ENCODE data around the gene ANKFY1. TPM values are rescaled to one million over a fixed set of nuclear protein-coding genes. Genes with fewer than 3 reads are reported as not detected.

Gene ANKFY1
- total RNA-seq, 4 donors from 2014 or later: 25.6 to 70.6 (median 44.9) TPM

DNA sequence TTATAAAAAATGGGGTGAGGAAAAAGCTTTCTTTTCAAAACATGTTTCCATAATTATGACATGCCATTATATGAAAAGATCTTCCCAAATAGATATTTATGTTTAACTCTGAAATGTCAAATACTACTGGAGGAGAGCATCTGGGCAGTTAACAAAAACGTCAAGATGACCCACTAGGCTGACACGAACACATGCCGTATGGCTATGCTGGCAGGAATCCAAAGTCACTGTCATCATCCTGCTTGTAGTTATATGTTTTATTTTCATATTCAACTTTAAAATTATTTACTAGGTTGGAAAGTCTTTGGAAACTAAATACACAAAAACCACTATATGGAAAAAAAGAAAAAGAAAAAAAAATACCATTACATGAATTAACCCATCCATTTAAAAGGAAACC lies 27.3 kb downstream of the ANKFY1 start:
- no peak overlapping the region for H3K27ac ChIP-seq

GRCh38 chr17:4235372-4236279 lies 28.2 kb downstream of the ANKFY1 start:
- 82% methylated on average over 8 of the region's 8 CpGs for WGBS
- H3K27ac ChIP-seq: no peak overlapping the region
- peaks cover 15% of the 10 kb centered on the region for H3K4me1 ChIP-seq
- TF ChIP-seq CTCF (IDR thresholded peaks at IDR 0.05) (no peak), POLR2A (IDR thresholded peaks at IDR 0.05) (no peak), EP300 (IDR thresholded peaks at IDR 0.05) (no peak), POLR2AphosphoS5 (IDR thresholded peaks at IDR 0.05) (no peak)
- H3K36me3 ChIP-seq: peaks cover 43% of the 10 kb centered on the region
- no peak for DNase-seq (ENCODE audit: low spot score in 2 of 2)
- H3K4me3 ChIP-seq: no peak overlapping the region
- H3K9me3 ChIP-seq: no peaks in the 10 kb centered on the region
- H3K27me3 ChIP-seq: no peaks in the 10 kb centered on the region

More for the DNA sequence above, 27.3 kb downstream of the ANKFY1 start:
- no peak for DNase-seq (ENCODE audit: low spot score in 2 of 2)
- 41% methylated on average over 3 of the region's 3 CpGs for WGBS
- Histone ChIP-seq H3K4me1 (peaks cover 7% of the 10 kb centered on the region), H3K27me3 (no peaks in the 10 kb centered on the region), H3K4me3 (no peak overlapping the region), H3K36me3 (peaks cover 49% of the 10 kb centered on the region), H3K9me3 (no peaks in the 10 kb centered on the region)
- no peak for TF ChIP-seq POLR2A (IDR thresholded peaks at IDR 0.05)
- TF ChIP-seq POLR2AphosphoS5 (IDR thresholded peaks at IDR 0.05): no peak

DNA sequence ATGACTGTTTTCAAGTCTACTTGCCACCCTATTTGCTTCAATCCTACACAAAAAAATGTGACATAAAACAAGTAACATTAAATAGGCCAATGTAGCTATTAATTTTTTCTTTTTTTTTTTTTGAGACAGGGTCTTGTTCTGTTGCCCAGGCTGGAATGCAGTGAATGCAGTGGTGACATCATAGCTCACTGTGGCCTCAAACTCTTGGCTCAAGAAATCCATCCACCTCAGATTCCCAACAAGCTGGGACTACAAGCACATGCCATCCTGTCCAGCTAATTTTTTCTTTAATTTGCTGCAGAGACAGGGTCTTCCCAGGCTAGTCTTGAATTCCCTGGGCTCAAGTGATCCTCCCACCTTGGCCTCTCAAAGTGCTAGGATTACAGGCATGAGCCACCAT lies 29.4 kb downstream of the ANKFY1 start:
- Histone ChIP-seq H3K27me3 (no peaks in the 10 kb centered on the region), H3K4me3 (no peak overlapping the region), H3K36me3 (peaks cover 31% of the 10 kb centered on the region), H3K27ac (no peak overlapping the region), H3K4me1 (peaks cover 25% of the 10 kb centered on the region), H3K9me3 (no peaks in the 10 kb centered on the region)
- no peak for DNase-seq (ENCODE audit: low spot score in 2 of 2)
- TF ChIP-seq POLR2A (IDR thresholded peaks at IDR 0.05) (no peak), EP300 (IDR thresholded peaks at IDR 0.05) (no peak), CTCF (IDR thresholded peaks at IDR 0.05) (no peak), POLR2AphosphoS5 (IDR thresholded peaks at IDR 0.05) (no peak)

DNA sequence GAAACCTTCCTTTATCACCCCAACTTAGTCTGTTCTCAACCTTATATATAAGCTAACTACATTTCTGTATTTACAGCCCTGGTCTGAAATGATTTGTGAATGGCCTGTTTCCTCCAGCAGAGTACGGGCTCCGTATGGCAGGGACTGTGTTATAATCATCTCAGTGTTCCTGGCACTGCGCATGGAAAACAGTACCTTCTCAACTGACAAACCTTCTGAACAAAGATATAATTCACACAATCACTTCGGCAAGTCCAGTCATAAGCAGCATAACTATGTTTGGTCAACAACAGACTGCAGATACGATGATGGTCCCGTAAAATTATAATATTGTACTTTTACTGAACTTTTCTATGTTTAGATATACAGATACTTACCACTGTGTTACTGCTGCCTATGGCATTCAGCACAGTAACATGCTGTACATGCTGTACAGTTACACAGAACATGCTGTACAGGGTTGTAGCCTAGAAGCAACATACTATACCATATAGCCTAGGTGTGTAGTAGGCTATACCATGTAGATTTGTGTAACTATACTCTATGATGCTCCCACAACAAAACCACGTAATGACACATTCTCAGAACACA lies 30.0 kb downstream of the ANKFY1 start:
- TF ChIP-seq CTCF (IDR thresholded peaks at IDR 0.05) (no peak), POLR2A (IDR thresholded peaks at IDR 0.05) (no peak), EP300 (IDR thresholded peaks at IDR 0.05) (peak; percentile 42)
- DNase-seq (ENCODE audit: low spot score in 2 of 2): no peak
- H3K4me1 ChIP-seq: peaks cover 30% of the 10 kb centered on the region
- 89% methylated on average over 7 of the region's 7 CpGs for WGBS
- no peaks in the 10 kb centered on the region for H3K27me3 ChIP-seq
- H3K36me3 ChIP-seq: peaks cover 26% of the 10 kb centered on the region
- no peaks in the 10 kb centered on the region for H3K9me3 ChIP-seq
- H3K27ac ChIP-seq: no peak overlapping the region
- no peak overlapping the region for H3K4me3 ChIP-seq

- 59% methylated on average over 4 of the region's 4 CpGs for WGBS
- H3K4me3 ChIP-seq: no peak overlapping the region
- H3K27me3 ChIP-seq: no peaks in the 10 kb centered on the region
- H3K27ac ChIP-seq: no peak overlapping the region
- no peak for DNase-seq (ENCODE audit: low spot score in 2 of 2)
- peaks cover 31% of the 10 kb centered on the region for H3K4me1 ChIP-seq
- H3K36me3 ChIP-seq: peaks cover 22% of the 10 kb centered on the region
- H3K9me3 ChIP-seq: no peaks in the 10 kb centered on the region
- TF ChIP-seq POLR2A (IDR thresholded peaks at IDR 0.05) (no peak), POLR2AphosphoS5 (IDR thresholded peaks at IDR 0.05) (no peak), EP300 (IDR thresholded peaks at IDR 0.05) (no peak), CTCF (IDR thresholded peaks at IDR 0.05) (no peak)
These were observed 31.5 kb downstream of the ANKFY1 start for GRCh38 chr17:4232168-4232813.
